K562 (cell line): ENCODE results near the gene LRRC38. TPM values are rescaled to one million over a fixed set of nuclear protein-coding genes. Genes with fewer than 3 reads are reported as not detected.
"Not testable (repeated sequence)": the region's sequence is repeated elsewhere in the genome, so short reads cannot be mapped to it uniquely, and the experiment has no call there.

Experiments
- ATAC-seq: fragments of 200-7000 bp; cut with Tn5 transposase; 3 replicates; pipeline ENCODE4 v1.9.1; 2020; ENCODE audit warnings: moderate library complexity
- BruUV-seq: library from RNA; stranded (reverse); fragments of 400-500 nt; replicated peaks from 2 replicates; lab custom pipeline; 2021; lab: Mats Ljungman, UMichigan
- CTCF ChIA-PET: fragments of 300-600 bp; formaldehyde crosslinking; extraction: SDS; loops from one replicate; lab custom pipeline; 2021; ENCODE audit warnings: low intra/inter-chr PET ratio; lab: Yijun Ruan, JAX
- POLR2A ChIA-PET: fragments of 300-600, 350-650 bp; sonication (Branson Sonifier 250); formaldehyde crosslinking; extraction: SDS; loops from one replicate; lab custom pipeline; 2021; ENCODE audit warnings: antibody characterized with exemption, inconsistent platforms; lab: Yijun Ruan, JAX
- DNase-seq, 4 experiments: peaks; one replicate each; pipeline versions ENCODE4 v3.0.0 to v3.0.0-alpha.2; 2011 to 2018; ENCODE audit warnings: low spot score in 3 of 4, mixed read lengths in 3 of 4; ENCODE audit errors: extremely low read depth in 1 of 4
- FAIRE-seq: peaks from 2 replicates; lab custom pipeline; 2011; peaks lifted over from hg19 to GRCh38; lab: Jason Lieb, UNC
- H2AFZ ChIP-seq: 2 replicates; pipeline ENCODE4 v1.6.0; 2011; ENCODE audit warnings: low read depth, low read length, control low read depth, inconsistent platforms
- H3K27ac ChIP-seq: fragments of 200-600 bp; 3 replicates; pipeline ENCODE4 v1.8.0; 2011; ENCODE audit warnings: low read depth, mild to moderate bottlenecking, control low read depth, inconsistent platforms, low read length, moderate library complexity, mixed read lengths; ENCODE audit errors: extremely low read depth
- H3K27me3 ChIP-seq, 2 experiments: fragments of 300-600 bp in 1 of 2; 2 replicates in 1 of 2; 3 replicates in 1 of 2; pipeline versions ENCODE4 v1.6.0 to v1.8.0; 2011; ENCODE audit warnings: inconsistent platforms in 2 of 2, low read length in 2 of 2, mild to moderate bottlenecking in 1 of 2, mixed read lengths in 1 of 2, moderate library complexity in 1 of 2; ENCODE audit not compliant: control insufficient read depth in 2 of 2, insufficient read depth in 2 of 2
- H3K36me3 ChIP-seq: fragments of 300-600 bp; 3 replicates; pipeline ENCODE4 v1.8.0; 2011; ENCODE audit warnings: mild to moderate bottlenecking, low read length, inconsistent platforms; ENCODE audit not compliant: control insufficient read depth, insufficient read depth
- H3K4me1 ChIP-seq, 2 experiments: fragments of 200-600 bp in 1 of 2; replicated peaks in 1 of 2; 2 replicates in 1 of 2; 3 replicates in 1 of 2; pipeline versions ENCODE4 v1.5.1 to v1.8.0; 2011; ENCODE audit warnings: inconsistent platforms in 2 of 2, low read length in 2 of 2, mild to moderate bottlenecking in 1 of 2, mixed read lengths in 1 of 2, moderate library complexity in 1 of 2; ENCODE audit not compliant: control insufficient read depth in 2 of 2, insufficient read depth in 2 of 2
- H3K4me2 ChIP-seq: 2 replicates; pipeline ENCODE4 v1.6.1; 2011; ENCODE audit warnings: low read length, control low read depth, inconsistent platforms, mixed read lengths; ENCODE audit not compliant: insufficient read depth
- H3K4me3 ChIP-seq: fragments of 200-600 bp; sonication (generic), shearing (Covaris generic); 2 replicates; pipeline ENCODE4 v1.5.1; 2016; ENCODE audit warnings: control low read depth, inconsistent platforms
- H3K79me2 ChIP-seq: fragments of 200-600 bp; 3 replicates; pipeline ENCODE4 v1.8.0; 2011; ENCODE audit warnings: low read length, inconsistent platforms; ENCODE audit not compliant: control insufficient read depth, insufficient read depth
- H3K9ac ChIP-seq, 2 experiments: 2 replicates each; pipeline versions ENCODE4 v1.6.0 to v1.6.1; 2011; ENCODE audit warnings: low read depth in 2 of 2, low read length in 2 of 2, control low read depth in 1 of 2, inconsistent platforms in 1 of 2, mild to moderate bottlenecking in 1 of 2, mixed read lengths in 1 of 2; ENCODE audit not compliant: insufficient read depth in 1 of 2
- H3K9me1 ChIP-seq: one replicate; pipeline ENCODE4 v1.6.0; 2011; ENCODE audit warnings: inconsistent platforms, mild to moderate bottlenecking, low read length, moderate library complexity; ENCODE audit not compliant: control insufficient read depth, insufficient read depth
- H3K9me3 ChIP-seq: replicated peaks from 2 replicates; pipeline ENCODE4 v1.5.1; 2011; ENCODE audit warnings: low read depth, low read length, inconsistent platforms; ENCODE audit not compliant: control insufficient read depth, insufficient read depth
- H4K20me1 ChIP-seq: replicated peaks from 2 replicates; pipeline ENCODE4 v1.6.1; 2011; ENCODE audit warnings: low read length, inconsistent platforms, mixed read lengths; ENCODE audit not compliant: control insufficient read depth, insufficient read depth
- FOXJ3 ChIP-seq: sonication (generic); formaldehyde crosslinking; IDR thresholded peaks from 2 replicates; pipeline ENCODE4 v1.4.0; 2020; ENCODE audit warnings: mild to moderate bottlenecking, missing genetic modification reagents
- GTF2F1 ChIP-seq: IDR thresholded peaks from 2 replicates; pipeline ENCODE4 v1.6.1; 2011; ENCODE audit warnings: low read depth, low read length, improper control_type of control experiment
- SAP30 ChIP-seq: fragments of 200-600 bp; sonication (generic); IDR thresholded peaks from 2 replicates; pipeline ENCODE4 v1.6.1; 2012; ENCODE audit warnings: borderline replicate concordance, low read depth, mild to moderate bottlenecking, moderate library complexity, low read length, control low read depth, inconsistent platforms; ENCODE audit not compliant: insufficient read depth, poor library complexity, severe bottlenecking
- SMARCB1 ChIP-seq: IDR thresholded peaks from 2 replicates; pipeline ENCODE4 v1.6.1; 2011; ENCODE audit warnings: improper control_type of control experiment, low read depth; ENCODE audit not compliant: insufficient read length
- SRF ChIP-seq, 2 experiments: fragments of 250-450, 450-650 bp in 1 of 2; sonication (Bioruptor Pico) in 1 of 2; sonication (generic) in 1 of 2; formaldehyde crosslinking; IDR thresholded peaks; 2 replicates each; pipeline versions ENCODE4 v1.5.0 to v1.5.1; 2020 to 2022; ENCODE audit warnings: mild to moderate bottlenecking in 1 of 2, missing genetic modification reagents in 1 of 2
- TCF7L2 ChIP-seq: fragments of 150-350 bp; IDR thresholded peaks from 2 replicates; pipeline ENCODE4 v1.6.1; 2016; ENCODE audit warnings: low read depth, mild to moderate bottlenecking, low read length, moderate library complexity
- TRIM28 ChIP-seq: fragments of 450-650 bp; IDR thresholded peaks from 2 replicates; pipeline ENCODE4 v1.6.1; 2017
- U2AF1 ChIP-seq: fragments of 200-400 bp; formaldehyde crosslinking; optimal IDR thresholded peaks from 2 replicates; pipeline ENCODE3; 2017; ENCODE audit warnings: mild to moderate bottlenecking, low read depth, low read length, moderate library complexity
- ZNF165 ChIP-seq: fragments of 250-450 bp; sonication (Bioruptor Pico); IDR thresholded peaks from 2 replicates; pipeline ENCODE4 v1.4.0; 2020; ENCODE audit warnings: borderline replicate concordance
- WGBS: fragments of 100-300 bp; shearing (Covaris generic); methylation state at CpG from one replicate; pipeline ENCODE4 v1.1.6; 2016; ENCODE audit warnings: low coverage, mixed read lengths; ENCODE audit not compliant: insufficient coverage; ENCODE audit errors: missing lambda C conversion rate; 5-methylcytosine and 5-hydroxymethylcytosine counted together
- in situ Hi-C: fragments of 300-500 bp; cut with MboI; formaldehyde crosslinking; loops from 4 replicates; pipeline ENCODE4 v1.15.0; 2018; ENCODE audit warnings: inconsistent platforms, mixed read lengths
- intact Hi-C: fragments of 100-400 bp; cut with micrococcal nuclease; formaldehyde crosslinking; loops from 2 replicates; pipeline ENCODE4 v1.14.2; 2022
- polyA plus RNA-seq, 8 experiments: library from polyadenylated mRNA; depleted of rRNA in 4 of 8; stranded (reverse) in 5 of 8; unstranded in 3 of 8; fragments of >200 nt; fragmentation: Nextera tagmentation in 2 of 8; fragmentation: Illumina TruSeq in 1 of 8; extraction: Ambion mirVana in 2 of 8; extraction: Trizol in 1 of 8; gene quantifications; 2 replicates each; pipeline versions ENCODE4 v1.2.1 to v1.2.3, GENCODE V29; 2011 to 2014; ENCODE audit warnings: inconsistent platforms in 1 of 8, missing spikeins in 1 of 8
- total RNA-seq, 7 experiments: library from RNA; depleted of rRNA in 6 of 7; stranded (reverse); fragments of >200 nt in 6 of 7; fragmentation: Illumina TruSeq in 2 of 7; extraction: Trizol in 2 of 7; gene quantifications; 2 replicates each; pipeline versions ENCODE4 v1.2.1 to v1.2.3, GENCODE V29; 2011 to 2021; ENCODE audit warnings: low replicate concordance in 1 of 7
- TF ChIP-seq, protein P1 (sequence below): sonication (generic); formaldehyde crosslinking; IDR thresholded peaks from 2 replicates; pipeline ENCODE4 v1.8.1; 2023; ENCODE audit warnings: mild to moderate bottlenecking, missing genetic modification reagents

The LRRC38 gene
- total and polyA plus RNA-seq, 9 of the 15 experiments (the other 6 are each of a cell fraction or from before 2014, with no cell fraction given): not detected

DNA sequence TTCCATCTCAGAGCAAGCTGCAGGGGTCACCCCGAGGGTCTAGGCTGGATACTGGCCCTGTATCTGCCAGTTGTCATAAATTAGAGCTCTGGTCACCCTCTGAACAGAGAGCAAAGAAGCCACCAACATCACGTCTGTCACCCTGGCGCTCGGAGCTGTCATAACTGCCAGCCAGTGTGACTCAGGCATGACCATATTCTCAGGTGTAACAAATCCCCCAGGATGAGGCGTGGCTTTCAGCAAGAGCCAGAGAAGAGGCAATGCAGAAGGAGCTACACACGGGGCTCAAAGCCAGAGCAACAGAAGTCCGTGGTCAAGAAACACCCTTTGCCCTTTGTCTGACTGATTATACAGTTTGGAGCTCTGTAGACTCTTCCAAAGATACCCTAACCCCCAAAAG, 63.6 kb downstream of the LRRC38 start (continued):
- TF ChIP-seq, protein P1, sequence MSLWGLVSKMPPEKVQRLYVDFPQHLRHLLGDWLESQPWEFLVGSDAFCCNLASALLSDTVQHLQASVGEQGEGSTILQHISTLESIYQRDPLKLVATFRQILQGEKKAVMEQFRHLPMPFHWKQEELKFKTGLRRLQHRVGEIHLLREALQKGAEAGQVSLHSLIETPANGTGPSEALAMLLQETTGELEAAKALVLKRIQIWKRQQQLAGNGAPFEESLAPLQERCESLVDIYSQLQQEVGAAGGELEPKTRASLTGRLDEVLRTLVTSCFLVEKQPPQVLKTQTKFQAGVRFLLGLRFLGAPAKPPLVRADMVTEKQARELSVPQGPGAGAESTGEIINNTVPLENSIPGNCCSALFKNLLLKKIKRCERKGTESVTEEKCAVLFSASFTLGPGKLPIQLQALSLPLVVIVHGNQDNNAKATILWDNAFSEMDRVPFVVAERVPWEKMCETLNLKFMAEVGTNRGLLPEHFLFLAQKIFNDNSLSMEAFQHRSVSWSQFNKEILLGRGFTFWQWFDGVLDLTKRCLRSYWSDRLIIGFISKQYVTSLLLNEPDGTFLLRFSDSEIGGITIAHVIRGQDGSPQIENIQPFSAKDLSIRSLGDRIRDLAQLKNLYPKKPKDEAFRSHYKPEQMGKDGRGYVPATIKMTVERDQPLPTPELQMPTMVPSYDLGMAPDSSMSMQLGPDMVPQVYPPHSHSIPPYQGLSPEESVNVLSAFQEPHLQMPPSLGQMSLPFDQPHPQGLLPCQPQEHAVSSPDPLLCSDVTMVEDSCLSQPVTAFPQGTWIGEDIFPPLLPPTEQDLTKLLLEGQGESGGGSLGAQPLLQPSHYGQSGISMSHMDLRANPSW (CRISPR knock-in tag): no peak
- TF ChIP-seq ZNF165 (no peak), TRIM28 (no peak), SAP30 (no peak), SMARCB1 (no peak), FOXJ3 (CRISPR knock-in tag) (no peak)

DNA sequence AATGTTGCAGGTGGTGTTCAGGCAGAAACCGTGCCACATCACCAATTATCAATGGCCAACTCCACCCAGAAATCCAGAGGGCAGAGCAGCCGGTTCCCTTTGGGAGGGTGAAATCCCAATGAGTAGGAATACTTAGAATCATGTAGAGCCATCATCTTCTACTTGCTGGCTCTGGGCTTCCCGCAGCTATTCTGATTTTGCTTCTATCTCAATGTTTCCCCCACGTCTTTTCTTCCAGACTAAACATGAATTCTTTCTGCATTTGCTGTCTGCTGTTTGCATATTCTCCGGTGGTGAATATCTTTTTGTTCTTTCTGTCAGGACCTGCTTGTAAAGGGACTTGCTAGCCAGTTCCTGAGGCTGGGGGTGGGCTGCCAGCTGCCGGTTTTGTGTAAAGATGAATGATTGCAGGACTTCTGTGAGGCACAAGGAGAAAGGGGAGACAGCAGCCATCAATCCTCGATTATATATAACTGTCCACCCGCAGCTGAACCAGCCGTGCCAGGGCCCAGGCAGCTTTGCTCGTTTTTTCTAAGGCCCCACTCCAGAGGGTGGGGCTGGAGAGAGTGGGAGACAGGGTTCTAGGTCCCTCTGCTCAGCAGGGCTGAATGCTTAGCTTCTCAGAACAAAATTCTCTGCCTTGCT, 70.3 kb downstream of the LRRC38 start:
- no peak overlapping the region for H3K4me2 ChIP-seq
- DNase-seq (no peak), FAIRE-seq (no peak)

DNA sequence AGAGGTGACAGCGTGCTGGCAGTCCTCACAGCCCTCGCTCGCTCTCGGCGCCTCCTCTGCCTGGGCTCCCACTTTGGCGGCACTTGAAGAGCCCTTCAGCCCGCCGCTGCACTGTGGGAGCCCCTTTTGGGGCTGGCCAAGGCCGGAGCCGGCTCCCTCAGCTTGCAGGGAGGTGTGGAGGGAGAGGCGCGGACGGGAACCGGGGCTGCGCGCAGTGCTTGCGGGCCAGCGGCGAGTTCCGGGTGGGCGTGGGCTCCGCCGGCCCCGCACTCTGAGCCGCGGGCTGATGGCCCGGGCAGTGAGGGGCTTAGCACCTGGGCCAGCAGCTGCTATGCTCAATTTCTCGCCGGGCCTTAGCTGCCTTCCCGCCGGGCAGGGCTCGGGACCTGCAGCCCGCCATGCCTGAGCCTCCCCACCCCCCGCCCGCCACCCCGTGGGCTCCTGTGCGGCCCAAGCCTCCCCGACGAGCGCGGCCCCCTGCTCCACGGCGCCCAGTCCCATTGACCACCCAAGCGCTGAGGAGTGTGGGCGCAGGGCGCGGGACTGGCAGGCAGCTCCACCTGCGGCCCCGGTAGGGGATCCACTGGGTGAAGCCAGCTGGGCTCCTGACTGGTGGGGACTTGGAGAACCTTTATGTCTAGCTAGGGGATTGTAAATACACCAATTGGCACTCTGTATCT, 74.6 kb downstream of the LRRC38 start:
- H3K4me2 ChIP-seq, H2AFZ ChIP-seq, H3K4me3 ChIP-seq, H3K27ac ChIP-seq, H3K79me2 ChIP-seq, CTCF ChIA-PET, in situ Hi-C loops, DNase-seq, ATAC-seq, intact Hi-C loops, H3K9me3 ChIP-seq, H3K9ac ChIP-seq, FAIRE-seq, POLR2A ChIA-PET, H4K20me1 ChIP-seq, H3K4me1 ChIP-seq, H3K36me3 ChIP-seq, H3K9me1 ChIP-seq, BruUV-seq: not testable (repeated sequence)
- H3K27me3 ChIP-seq: peaks cover 0 to 28% of the 10 kb centered on the region in 2 experiments; a peak in 3 of 5 replicates
- WGBS: 11% methylated on average over 29 of the region's 49 CpGs

More for the DNA sequence above, 70.3 kb downstream of the LRRC38 start:
- ChIA-PET POLR2A (interaction anchor here (0.6 to 1.1 kb wide), 2 partner anchors 12 to 203 kb away, joined by 3 read pairs; no protein-coding TSS in a partner anchor), CTCF (no interaction called here)
- Histone ChIP-seq H2AFZ (no peak overlapping the region), H3K4me3 (no peak overlapping the region), H3K4me1 (peaks cover 0 to 4% of the 10 kb centered on the region in 2 experiments; a peak in 1 of 5 replicates), H4K20me1 (0 out of 2 replicates have a peak, but pooled peaks cover 3% of the 10 kb centered on the region), H3K27ac (no peak overlapping the region), H3K27me3 (peaks cover 0 to 19% of the 10 kb centered on the region in 2 experiments; a peak in 3 of 5 replicates), H3K9me3 (no peaks in the 10 kb centered on the region), H3K36me3 (no peaks in the 10 kb centered on the region)
- in situ Hi-C loops (no loop called here), intact Hi-C loops (no loop called here)
- BruUV-seq: no TSS peak
- WGBS: 1% methylated on average over 10 of the region's 10 CpGs
- no peak for TF ChIP-seq GTF2F1
- no peak for TF ChIP-seq U2AF1
- TF ChIP-seq TCF7L2: no peak
- TF ChIP-seq SRF (CRISPR knock-in tag; IDR thresholded peaks at IDR 0.05): no peak
- TF ChIP-seq, all 486 proteins: peak for 0
- H3K9me1 ChIP-seq: no peaks in the 10 kb centered on the region
- no peaks in the 10 kb centered on the region for H3K79me2 ChIP-seq
- ATAC-seq: no peak
- H3K9ac ChIP-seq: no peak overlapping the region
